ENCODE results near the gene RPS6KA6. TPM values are rescaled to one million over a fixed set of nuclear protein-coding genes. Genes with fewer than 3 reads are reported as not detected.

RPS6KA6 gene
- total RNA-seq, 4 donors from 2014 or later: 3.1 to 5.4 (median 3.9) TPM

DNA sequence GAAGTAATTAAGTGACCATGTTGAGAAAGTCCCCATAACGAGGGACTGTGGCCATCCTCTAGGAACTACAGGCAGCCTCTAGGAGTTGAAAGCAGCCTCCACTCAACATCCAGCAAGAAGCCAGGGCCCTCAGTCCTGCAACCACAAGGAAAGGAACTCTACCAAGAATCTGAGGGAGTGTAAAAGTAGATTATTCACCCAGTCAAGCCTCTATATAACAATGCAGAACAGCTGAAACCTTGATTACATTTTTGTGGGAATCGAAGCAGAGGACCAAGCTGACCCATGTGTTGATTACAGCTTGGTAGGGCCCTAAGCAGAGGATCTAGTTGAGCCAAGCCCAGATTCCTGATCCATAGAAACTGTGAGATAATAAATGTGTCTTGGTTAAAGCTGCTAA lies 17.1 kb downstream of the RPS6KA6 start:
- Histone ChIP-seq H3K27me3 (no peaks in the 10 kb centered on the region), H3K36me3 (no peaks in the 10 kb centered on the region), H3K27ac (replicated peaks in 1 of 4) (no peak overlapping the region), H3K4me3 (no peak overlapping the region), H3K4me1 (no peaks in the 10 kb centered on the region), H3K9me3 (no peaks in the 10 kb centered on the region)
- TF ChIP-seq, protein P1, sequence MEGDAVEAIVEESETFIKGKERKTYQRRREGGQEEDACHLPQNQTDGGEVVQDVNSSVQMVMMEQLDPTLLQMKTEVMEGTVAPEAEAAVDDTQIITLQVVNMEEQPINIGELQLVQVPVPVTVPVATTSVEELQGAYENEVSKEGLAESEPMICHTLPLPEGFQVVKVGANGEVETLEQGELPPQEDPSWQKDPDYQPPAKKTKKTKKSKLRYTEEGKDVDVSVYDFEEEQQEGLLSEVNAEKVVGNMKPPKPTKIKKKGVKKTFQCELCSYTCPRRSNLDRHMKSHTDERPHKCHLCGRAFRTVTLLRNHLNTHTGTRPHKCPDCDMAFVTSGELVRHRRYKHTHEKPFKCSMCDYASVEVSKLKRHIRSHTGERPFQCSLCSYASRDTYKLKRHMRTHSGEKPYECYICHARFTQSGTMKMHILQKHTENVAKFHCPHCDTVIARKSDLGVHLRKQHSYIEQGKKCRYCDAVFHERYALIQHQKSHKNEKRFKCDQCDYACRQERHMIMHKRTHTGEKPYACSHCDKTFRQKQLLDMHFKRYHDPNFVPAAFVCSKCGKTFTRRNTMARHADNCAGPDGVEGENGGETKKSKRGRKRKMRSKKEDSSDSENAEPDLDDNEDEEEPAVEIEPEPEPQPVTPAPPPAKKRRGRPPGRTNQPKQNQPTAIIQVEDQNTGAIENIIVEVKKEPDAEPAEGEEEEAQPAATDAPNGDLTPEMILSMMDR (IDR thresholded peaks at IDR 0.05): no peak
- no peak for TF ChIP-seq EP300 (IDR thresholded peaks at IDR 0.05)
- no peak for TF ChIP-seq POLR2A (IDR thresholded peaks at IDR 0.05; ENCODE audit: low read depth)
- no peak for TF ChIP-seq POLR2AphosphoS5 (IDR thresholded peaks at IDR 0.05)
- intact Hi-C loops (cut with DNase I): no loop called here
- DNase-seq (ENCODE audit: extremely low spot score): no peak
- 54% methylated on average over 2 of the region's 2 CpGs for WGBS

DNA sequence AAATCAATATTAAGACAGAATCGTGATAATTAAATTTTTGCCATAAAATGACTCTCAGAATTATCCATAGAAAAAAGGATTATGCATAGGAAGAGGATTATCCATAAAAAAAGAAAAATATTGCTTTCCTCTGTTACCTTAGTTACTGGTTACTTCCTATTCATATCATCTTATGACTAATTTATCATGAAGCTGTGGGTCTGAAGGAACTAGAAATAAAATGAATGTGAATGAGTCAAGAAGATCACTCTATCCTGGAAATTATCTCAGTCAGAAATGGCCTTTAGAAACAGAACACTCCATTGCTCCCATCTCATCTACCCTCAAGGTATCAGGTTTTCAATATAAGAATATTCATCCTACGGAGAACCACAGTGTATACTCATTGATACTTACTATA lies 19.4 kb downstream of the RPS6KA6 start:
- no peaks in the 10 kb centered on the region for H3K27me3 ChIP-seq
- intact Hi-C loops (cut with DNase I): no loop called here
- H3K36me3 ChIP-seq: no peaks in the 10 kb centered on the region
- H3K4me1 ChIP-seq: no peaks in the 10 kb centered on the region
- DNase-seq (ENCODE audit: extremely low spot score): no peak
- no peaks in the 10 kb centered on the region for H3K9me3 ChIP-seq
- no peak for TF ChIP-seq POLR2A (IDR thresholded peaks at IDR 0.05; ENCODE audit: low read depth)
- TF ChIP-seq, protein P1 (IDR thresholded peaks at IDR 0.05): no peak
- TF ChIP-seq EP300 (IDR thresholded peaks at IDR 0.05): no peak
- no peak for TF ChIP-seq POLR2AphosphoS5 (IDR thresholded peaks at IDR 0.05)
- no peak overlapping the region for H3K4me3 ChIP-seq
- 76% methylated on average over 2 of the region's 2 CpGs for WGBS
- H3K27ac ChIP-seq (replicated peaks in 1 of 4): no peak overlapping the region

DNA sequence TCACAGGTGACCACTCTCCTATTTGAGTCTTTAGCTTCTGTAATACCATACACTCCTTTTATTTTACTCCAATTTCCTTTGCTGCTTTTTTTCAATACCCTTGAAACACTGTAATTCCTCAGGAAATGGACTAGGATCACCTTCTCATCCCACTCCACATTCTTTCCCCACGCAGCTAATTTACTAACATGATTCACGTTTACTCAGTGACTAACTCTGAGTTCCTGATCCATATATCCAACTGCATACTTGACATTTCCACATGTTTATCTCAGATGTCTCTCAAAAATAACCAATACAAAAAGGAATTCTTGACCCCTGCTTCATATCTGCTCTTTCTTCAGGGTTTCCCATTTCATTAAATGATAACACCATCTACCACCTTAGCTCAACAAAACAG lies 19.9 kb downstream of the RPS6KA6 start:
- TF ChIP-seq EP300 (IDR thresholded peaks at IDR 0.05) (no peak), POLR2A (IDR thresholded peaks at IDR 0.05; ENCODE audit: low read depth) (no peak), POLR2AphosphoS5 (IDR thresholded peaks at IDR 0.05) (no peak)
- TF ChIP-seq, protein P1 (IDR thresholded peaks at IDR 0.05): no peak
- intact Hi-C loops (cut with DNase I): no loop called here
- H3K9me3 ChIP-seq: no peaks in the 10 kb centered on the region
- 65% methylated on average over 2 of the region's 2 CpGs for WGBS
- no peaks in the 10 kb centered on the region for H3K36me3 ChIP-seq
- H3K4me3 ChIP-seq: no peak overlapping the region
- H3K27ac ChIP-seq (replicated peaks in 1 of 4): no peak overlapping the region
- no peak for DNase-seq (ENCODE audit: extremely low spot score)
- H3K27me3 ChIP-seq: no peaks in the 10 kb centered on the region
- H3K4me1 ChIP-seq: no peaks in the 10 kb centered on the region

DNA sequence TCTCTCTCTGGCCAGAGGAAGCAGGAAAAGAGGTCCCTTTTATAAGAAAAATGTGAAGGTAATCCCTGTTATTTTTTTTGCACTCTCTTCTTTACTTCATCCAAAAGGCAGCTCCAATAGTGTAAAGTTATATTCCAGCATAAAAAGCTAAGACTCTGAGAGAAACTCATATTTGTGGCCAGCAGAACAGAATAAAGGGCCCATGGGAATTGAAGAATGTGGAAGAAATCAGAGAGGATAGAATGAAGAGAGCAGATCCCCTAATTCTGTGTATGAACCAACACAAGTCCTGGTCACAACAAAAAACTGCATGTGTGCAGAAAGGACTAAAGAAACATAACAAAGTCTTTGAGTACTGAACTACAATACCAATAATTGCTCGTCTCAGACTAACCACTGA lies 22.3 kb downstream of the RPS6KA6 start:
- H3K4me3 ChIP-seq: no peak overlapping the region
- H3K27ac ChIP-seq (replicated peaks in 1 of 4): no peak overlapping the region
- H3K27me3 ChIP-seq: no peaks in the 10 kb centered on the region
- intact Hi-C loops (cut with DNase I): no loop called here
- no peaks in the 10 kb centered on the region for H3K36me3 ChIP-seq
- TF ChIP-seq EP300 (IDR thresholded peaks at IDR 0.05) (no peak), POLR2A (IDR thresholded peaks at IDR 0.05; ENCODE audit: low read depth) (no peak), POLR2AphosphoS5 (IDR thresholded peaks at IDR 0.05) (no peak)
- TF ChIP-seq, protein P1 (IDR thresholded peaks at IDR 0.05): no peak
- no peak for DNase-seq (ENCODE audit: extremely low spot score)
- H3K9me3 ChIP-seq: no peaks in the 10 kb centered on the region
- H3K4me1 ChIP-seq: no peaks in the 10 kb centered on the region
- WGBS: 42% methylated on average over 1 of the region's 1 CpG

DNA sequence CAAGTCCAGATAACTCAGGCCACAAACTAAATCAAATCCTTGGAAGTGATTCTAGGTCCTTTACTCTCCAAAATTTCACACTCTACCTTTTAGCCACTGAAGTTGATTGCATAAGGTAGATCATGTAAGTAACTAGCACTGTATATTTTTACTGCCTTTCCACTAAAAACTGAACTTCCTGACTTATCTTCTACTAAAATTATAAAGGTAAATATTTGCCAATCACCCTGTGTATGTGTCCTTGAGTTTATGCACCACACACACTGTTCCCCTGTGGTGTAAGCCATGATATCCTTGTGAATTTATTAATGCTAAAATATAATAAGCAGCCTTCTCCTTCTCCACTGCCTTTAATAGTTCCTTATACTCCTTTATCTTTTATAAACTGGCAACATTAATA lies 25.6 kb downstream of the RPS6KA6 start:
- H3K4me3 ChIP-seq: no peak overlapping the region
- no peaks in the 10 kb centered on the region for H3K36me3 ChIP-seq
- H3K4me1 ChIP-seq: no peaks in the 10 kb centered on the region
- H3K9me3 ChIP-seq: no peaks in the 10 kb centered on the region
- no peak overlapping the region for H3K27ac ChIP-seq (replicated peaks in 1 of 4)
- no peak for DNase-seq (ENCODE audit: extremely low spot score)
- intact Hi-C loops (cut with DNase I): no loop called here
- H3K27me3 ChIP-seq: no peaks in the 10 kb centered on the region
- TF ChIP-seq EP300 (IDR thresholded peaks at IDR 0.05) (no peak), POLR2A (IDR thresholded peaks at IDR 0.05; ENCODE audit: low read depth) (no peak), POLR2AphosphoS5 (IDR thresholded peaks at IDR 0.05) (no peak)
- TF ChIP-seq, protein P1 (IDR thresholded peaks at IDR 0.05): no peak

All from esophagus muscularis mucosa (tissue), 4 donors.